Measurements from ENCODE around the gene CLP1. TPM values are rescaled to one million over a fixed set of nuclear protein-coding genes. Genes with fewer than 3 reads are reported as not detected.

Gene CLP1
- total RNA-seq, 1 donor, result 15.2 TPM

DNA sequence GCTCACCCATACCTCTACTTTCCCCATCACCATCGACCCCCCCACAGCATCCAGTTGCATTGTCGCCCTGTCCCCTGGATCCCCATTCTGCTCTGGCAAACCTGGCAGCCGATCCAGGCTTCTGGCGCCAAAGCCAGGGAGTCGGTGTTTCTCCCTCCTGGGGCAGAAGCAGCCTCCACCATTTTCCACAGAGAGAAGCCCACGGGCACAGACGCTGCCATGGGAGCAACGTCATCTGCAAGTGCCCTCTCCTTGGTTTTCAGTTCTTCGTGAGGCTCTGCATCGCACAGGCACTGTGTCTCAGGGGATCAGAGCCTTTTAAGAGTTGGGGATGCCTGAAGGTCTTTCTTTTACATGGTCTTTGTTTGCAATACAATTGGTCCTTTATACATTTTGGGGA lies 10.2 kb upstream of the CLP1 start:
- Histone ChIP-seq H3K9me3 (ENCODE audit: low read depth, low read length) (no peaks in the 10 kb centered on the region), H3K79me2 (ENCODE audit: insufficient read depth, low read length) (no peaks in the 10 kb centered on the region), H2AFZ (ENCODE audit: low read length) (no peak overlapping the region), H3K4me3 (ENCODE audit: insufficient read depth, low read length) (no peak overlapping the region), H3K4me1 (ENCODE audit: insufficient read depth, low read length) (peaks cover 47% of the 10 kb centered on the region), H3K27ac (ENCODE audit: low read depth, low read length) (no peak overlapping the region), H3K4me2 (ENCODE audit: insufficient read depth, low read length) (peak overlapping the region; percentile 22), H4K20me1 (ENCODE audit: insufficient read depth, low read length) (peaks cover 57% of the 10 kb centered on the region), H3K27me3 (ENCODE audit: insufficient read depth, low read length) (peaks cover 36% of the 10 kb centered on the region), H3K36me3 (ENCODE audit: insufficient read depth, low read length) (peaks cover 4% of the 10 kb centered on the region)
- DNase-seq (ENCODE audit: insufficient read length, low spot score, missing footprints), result peak; percentile 77
- TF ChIP-seq, protein P1, sequence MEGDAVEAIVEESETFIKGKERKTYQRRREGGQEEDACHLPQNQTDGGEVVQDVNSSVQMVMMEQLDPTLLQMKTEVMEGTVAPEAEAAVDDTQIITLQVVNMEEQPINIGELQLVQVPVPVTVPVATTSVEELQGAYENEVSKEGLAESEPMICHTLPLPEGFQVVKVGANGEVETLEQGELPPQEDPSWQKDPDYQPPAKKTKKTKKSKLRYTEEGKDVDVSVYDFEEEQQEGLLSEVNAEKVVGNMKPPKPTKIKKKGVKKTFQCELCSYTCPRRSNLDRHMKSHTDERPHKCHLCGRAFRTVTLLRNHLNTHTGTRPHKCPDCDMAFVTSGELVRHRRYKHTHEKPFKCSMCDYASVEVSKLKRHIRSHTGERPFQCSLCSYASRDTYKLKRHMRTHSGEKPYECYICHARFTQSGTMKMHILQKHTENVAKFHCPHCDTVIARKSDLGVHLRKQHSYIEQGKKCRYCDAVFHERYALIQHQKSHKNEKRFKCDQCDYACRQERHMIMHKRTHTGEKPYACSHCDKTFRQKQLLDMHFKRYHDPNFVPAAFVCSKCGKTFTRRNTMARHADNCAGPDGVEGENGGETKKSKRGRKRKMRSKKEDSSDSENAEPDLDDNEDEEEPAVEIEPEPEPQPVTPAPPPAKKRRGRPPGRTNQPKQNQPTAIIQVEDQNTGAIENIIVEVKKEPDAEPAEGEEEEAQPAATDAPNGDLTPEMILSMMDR (IDR thresholded peaks at IDR 0.05; ENCODE audit: extremely low read depth, low read depth, low read length), result no peak

DNA sequence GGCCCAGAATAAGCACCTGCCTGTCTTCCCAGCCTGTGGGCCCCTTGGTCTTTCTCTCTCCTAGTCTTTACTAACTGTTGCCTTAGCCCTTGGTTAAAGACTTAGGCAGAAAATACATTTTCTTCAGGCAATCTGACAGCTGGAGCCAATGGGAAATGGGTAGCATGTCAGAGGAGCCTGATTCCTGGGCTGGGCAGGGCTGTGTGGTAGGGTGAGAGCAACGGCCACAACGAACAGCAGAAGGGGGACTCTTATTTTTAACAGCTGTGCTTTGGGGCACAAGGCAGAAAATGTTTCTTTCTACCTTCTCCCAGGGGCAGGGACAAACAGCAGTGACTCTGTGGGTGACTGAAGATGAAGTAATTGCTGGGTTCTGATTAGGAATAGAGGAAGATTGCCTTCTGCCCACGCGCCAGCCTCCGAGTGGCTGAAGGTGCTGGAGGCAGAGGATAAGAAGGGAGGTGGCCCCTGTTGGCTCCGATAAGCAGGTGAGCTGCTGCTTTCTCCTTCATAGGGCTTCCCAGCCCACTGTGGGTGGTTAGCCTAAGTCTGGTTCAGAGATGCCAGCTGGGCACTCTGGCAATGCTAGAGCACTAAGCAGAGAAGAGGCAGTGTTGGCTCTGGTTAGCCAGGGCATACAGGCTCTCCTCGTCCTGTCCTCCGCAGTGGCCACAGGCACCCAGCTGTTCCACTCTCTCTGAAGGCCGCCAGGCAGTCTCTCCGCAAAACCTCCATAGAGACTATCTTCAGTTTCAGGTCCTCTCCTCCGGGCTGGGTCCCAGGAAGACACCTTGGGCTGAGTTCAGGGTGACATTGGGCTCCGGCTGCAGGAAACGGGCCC lies 9.4 kb upstream of the CLP1 start:
- Histone ChIP-seq H3K4me1 (ENCODE audit: insufficient read depth, low read length) (peaks cover 55% of the 10 kb centered on the region), H3K4me2 (ENCODE audit: insufficient read depth, low read length) (peak overlapping the region; percentile 84), H4K20me1 (ENCODE audit: insufficient read depth, low read length) (peaks cover 52% of the 10 kb centered on the region), H3K36me3 (ENCODE audit: insufficient read depth, low read length) (peaks cover 4% of the 10 kb centered on the region), H3K27me3 (ENCODE audit: insufficient read depth, low read length) (peaks cover 36% of the 10 kb centered on the region), H2AFZ (ENCODE audit: low read length) (no peak overlapping the region), H3K9me3 (ENCODE audit: low read depth, low read length) (no peaks in the 10 kb centered on the region), H3K79me2 (ENCODE audit: insufficient read depth, low read length) (no peaks in the 10 kb centered on the region), H3K27ac (ENCODE audit: low read depth, low read length) (no peak overlapping the region), H3K4me3 (ENCODE audit: insufficient read depth, low read length) (peak overlapping the region; percentile 70)
- TF ChIP-seq, protein P1 (IDR thresholded peaks at IDR 0.05; ENCODE audit: extremely low read depth, low read depth, low read length), result no peak
- peak; percentile 74 for DNase-seq (ENCODE audit: insufficient read length, low spot score, missing footprints)

DNA sequence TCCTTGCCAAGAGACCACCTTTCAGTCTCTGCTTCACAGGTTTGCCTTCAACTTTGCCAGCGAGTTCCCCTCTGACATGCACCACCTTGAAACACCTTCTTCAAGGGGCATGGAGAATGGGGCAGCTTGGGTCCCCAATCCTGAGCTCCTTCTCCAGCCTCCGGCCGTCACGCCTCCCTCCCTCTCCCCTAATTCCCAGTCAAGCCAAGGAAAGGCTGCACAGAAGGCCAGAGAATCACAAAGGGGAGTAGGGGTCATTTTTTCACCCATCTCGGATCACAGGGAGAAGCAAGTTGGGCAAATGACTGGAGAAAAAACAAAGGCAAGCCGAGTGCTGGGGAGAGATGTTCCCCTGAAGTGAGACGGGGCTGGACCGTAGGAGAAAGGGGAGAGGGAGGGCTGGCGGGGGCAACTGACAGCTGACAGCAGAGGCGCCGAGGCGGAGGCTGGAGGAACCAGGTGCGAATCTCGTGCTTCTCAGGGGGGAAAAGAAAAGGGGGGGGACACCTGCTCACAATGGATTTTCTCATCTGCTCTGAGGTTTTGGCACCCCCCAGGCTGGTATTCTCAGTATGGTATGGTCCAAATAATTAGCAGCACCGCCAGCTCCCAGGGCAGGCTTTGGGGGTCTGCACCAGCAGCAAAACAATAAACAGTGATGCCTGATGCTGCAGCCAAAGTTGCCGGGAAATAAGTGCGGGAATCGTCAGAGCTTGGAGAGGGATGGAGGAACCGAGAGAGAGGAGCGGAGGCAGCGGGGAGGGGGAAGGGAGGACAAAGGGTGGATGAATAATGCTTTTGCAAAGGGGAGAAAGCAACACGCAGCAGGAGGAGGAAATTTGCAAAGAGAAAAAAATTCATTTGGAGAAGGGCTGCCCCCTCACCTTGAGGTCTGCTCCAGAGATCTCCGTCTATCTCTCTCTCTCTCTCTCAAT lies 8.5 kb upstream of the CLP1 start:
- Histone ChIP-seq H3K4me3 (ENCODE audit: insufficient read depth, low read length) (peak overlapping the region; percentile 70), H3K27me3 (ENCODE audit: insufficient read depth, low read length) (peaks cover 36% of the 10 kb centered on the region), H2AFZ (ENCODE audit: low read length) (no peak overlapping the region), H3K27ac (ENCODE audit: low read depth, low read length) (no peak overlapping the region), H3K4me2 (ENCODE audit: insufficient read depth, low read length) (peak overlapping the region; percentile 84), H3K36me3 (ENCODE audit: insufficient read depth, low read length) (no peaks in the 10 kb centered on the region), H3K79me2 (ENCODE audit: insufficient read depth, low read length) (no peaks in the 10 kb centered on the region), H3K9me3 (ENCODE audit: low read depth, low read length) (no peaks in the 10 kb centered on the region), H3K4me1 (ENCODE audit: insufficient read depth, low read length) (peaks cover 55% of the 10 kb centered on the region), H4K20me1 (ENCODE audit: insufficient read depth, low read length) (peaks cover 43% of the 10 kb centered on the region)
- TF ChIP-seq, protein P1 (IDR thresholded peaks at IDR 0.05; ENCODE audit: extremely low read depth, low read depth, low read length), result no peak
- DNase-seq (ENCODE audit: insufficient read length, low spot score, missing footprints), result peak; percentile 78

All from osteoblast (primary cell).